HL-60 (cell line): ENCODE data around the gene TADA2B.

Experiments used
- DNase-seq, 2 experiments: peaks; one replicate each; pipeline ENCODE4 v3.0.0-alpha.2; 2010 to 2020; ENCODE audit warnings: low read depth in 1 of 2, low spot score in 1 of 2
- H3K27ac ChIP-seq: fragments of 250-450 bp; sonication (Bioruptor Pico); replicated peaks from 2 replicates; pipeline ENCODE4 v1.5.1; 2020; ENCODE audit warnings: mild to moderate bottlenecking, moderate library complexity
- H3K27me3 ChIP-seq: fragments of 250-450 bp; sonication (Bioruptor Pico); 2 replicates; pipeline ENCODE4 v1.5.1; 2021; ENCODE audit warnings: mild to moderate bottlenecking, moderate library complexity; ENCODE audit not compliant: insufficient read depth, poor library complexity, severe bottlenecking
- H3K4me3 ChIP-seq: replicated peaks from 2 replicates; pipeline ENCODE4 v1.5.1; 2011; ENCODE audit warnings: mild to moderate bottlenecking, control low read depth, low read length; ENCODE audit not compliant: insufficient read depth
- CTCF ChIP-seq: IDR thresholded peaks from one replicate; pipeline ENCODE4 v1.5.1; 2011; ENCODE audit warnings: low read length, control low read depth, inconsistent platforms; ENCODE audit not compliant: insufficient read depth
- GABPA ChIP-seq: IDR thresholded peaks from 2 replicates; pipeline ENCODE4 v1.6.1; 2012; ENCODE audit warnings: low read depth
- POLR2AphosphoS5 ChIP-seq: IDR thresholded peaks from 2 replicates; pipeline ENCODE4 v1.6.1; 2012; ENCODE audit warnings: low read depth
- REST ChIP-seq: IDR thresholded peaks from 2 replicates; pipeline ENCODE4 v1.6.1; 2012; ENCODE audit warnings: low read depth; ENCODE audit not compliant: insufficient replicate concordance
- SPI1 ChIP-seq: IDR thresholded peaks from 2 replicates; pipeline ENCODE4 v1.6.1; 2012; ENCODE audit warnings: low read depth, mild to moderate bottlenecking, borderline replicate concordance

The TADA2B gene

GRCh38 chr4:7089213-7089986 is 46.2 kb downstream of the TADA2B start:
- Histone ChIP-seq H3K27me3 (peaks cover 12% of the 10 kb centered on the region), H3K4me3 (no peak overlapping the region), H3K27ac (no peak overlapping the region)
- TF ChIP-seq GABPA (no peak), CTCF (no peak), SPI1 (no peak), REST (no peak), POLR2AphosphoS5 (no peak)
- DNase-seq = no peak

- no peak overlapping the region for H3K4me3 ChIP-seq
- TF ChIP-seq POLR2AphosphoS5 (no peak), CTCF (no peak), GABPA (no peak), SPI1 (no peak), REST (no peak)
- no peak for DNase-seq
- peaks cover 6% of the 10 kb centered on the region for H3K27me3 ChIP-seq
- H3K27ac ChIP-seq = no peak overlapping the region
These were observed 48.9 kb downstream of the TADA2B start for GRCh38 chr4:7092026-7092425.

GRCh38 chr4:7094916-7095315 is 51.7 kb downstream of the TADA2B start:
- no peak overlapping the region for H3K27ac ChIP-seq
- TF ChIP-seq GABPA = no peak
- TF ChIP-seq POLR2AphosphoS5 = no peak
- TF ChIP-seq REST = no peak
- no peak for TF ChIP-seq SPI1
- H3K27me3 ChIP-seq = no peaks in the 10 kb centered on the region
- no peak overlapping the region for H3K4me3 ChIP-seq
- DNase-seq = no peak
